Measurements from ENCODE around the gene ARSB. TPM values are rescaled to one million over a fixed set of nuclear protein-coding genes. Genes with fewer than 3 reads are reported as not detected.

Gene ARSB
- total RNA-seq, 1 experiment from 2014 or later: 18.1 TPM

DNA sequence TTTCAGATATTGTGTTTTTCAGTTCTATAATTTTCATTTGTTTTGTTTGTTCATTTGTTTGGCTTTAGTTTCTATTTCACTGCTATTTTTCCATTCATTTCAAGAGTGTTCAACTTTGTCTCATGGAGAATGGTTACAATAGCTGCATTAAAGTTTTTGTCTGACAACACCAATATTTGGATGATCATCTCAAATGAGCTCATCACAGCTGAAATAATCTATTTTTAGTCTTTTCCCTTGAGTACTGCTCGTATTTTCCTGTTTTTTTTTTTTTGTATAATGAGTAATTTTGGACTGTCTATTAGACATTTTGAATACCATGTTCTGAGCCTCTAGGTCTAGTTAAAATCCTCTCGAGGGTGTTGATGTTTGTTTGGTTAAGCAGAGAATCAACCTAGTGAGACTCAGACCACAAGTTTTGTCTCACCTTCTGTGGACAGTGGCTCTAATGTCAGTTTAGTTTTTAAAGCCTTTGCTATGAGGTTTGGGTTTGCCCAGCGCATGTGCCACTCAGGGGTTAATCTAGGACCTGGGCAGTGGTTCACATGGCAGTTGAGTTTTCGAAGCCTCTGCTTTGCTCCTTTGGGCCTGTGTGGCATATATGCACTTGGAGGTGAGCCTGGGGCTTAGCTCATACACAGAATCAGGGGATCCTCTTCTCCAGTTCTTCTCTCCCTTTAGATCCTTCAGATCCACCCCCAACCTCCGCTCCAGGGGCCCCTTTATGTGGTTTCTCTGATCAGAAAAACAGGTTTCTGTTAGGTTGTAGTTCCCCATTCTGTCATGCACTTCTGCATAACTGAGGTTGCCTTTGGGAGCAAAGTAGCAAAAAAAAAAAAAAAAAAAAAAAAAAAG lies 79.8 kb downstream of the ARSB start:
- intact Hi-C loops (cut with micrococcal nuclease; ENCODE audit: unreplicated experiment) (loop anchor here (10.0 kb wide), 1 partner anchor 59 kb away; no protein-coding TSS in a partner anchor), in situ Hi-C loops (cut with HindIII; ENCODE audit: low pct_unique_long_range_greater_than_20kb, low sequenced_read_pairs) (no loop called here)
- BruUV-seq (replicated peaks): no TSS peak
- TF ChIP-seq, protein P1, sequence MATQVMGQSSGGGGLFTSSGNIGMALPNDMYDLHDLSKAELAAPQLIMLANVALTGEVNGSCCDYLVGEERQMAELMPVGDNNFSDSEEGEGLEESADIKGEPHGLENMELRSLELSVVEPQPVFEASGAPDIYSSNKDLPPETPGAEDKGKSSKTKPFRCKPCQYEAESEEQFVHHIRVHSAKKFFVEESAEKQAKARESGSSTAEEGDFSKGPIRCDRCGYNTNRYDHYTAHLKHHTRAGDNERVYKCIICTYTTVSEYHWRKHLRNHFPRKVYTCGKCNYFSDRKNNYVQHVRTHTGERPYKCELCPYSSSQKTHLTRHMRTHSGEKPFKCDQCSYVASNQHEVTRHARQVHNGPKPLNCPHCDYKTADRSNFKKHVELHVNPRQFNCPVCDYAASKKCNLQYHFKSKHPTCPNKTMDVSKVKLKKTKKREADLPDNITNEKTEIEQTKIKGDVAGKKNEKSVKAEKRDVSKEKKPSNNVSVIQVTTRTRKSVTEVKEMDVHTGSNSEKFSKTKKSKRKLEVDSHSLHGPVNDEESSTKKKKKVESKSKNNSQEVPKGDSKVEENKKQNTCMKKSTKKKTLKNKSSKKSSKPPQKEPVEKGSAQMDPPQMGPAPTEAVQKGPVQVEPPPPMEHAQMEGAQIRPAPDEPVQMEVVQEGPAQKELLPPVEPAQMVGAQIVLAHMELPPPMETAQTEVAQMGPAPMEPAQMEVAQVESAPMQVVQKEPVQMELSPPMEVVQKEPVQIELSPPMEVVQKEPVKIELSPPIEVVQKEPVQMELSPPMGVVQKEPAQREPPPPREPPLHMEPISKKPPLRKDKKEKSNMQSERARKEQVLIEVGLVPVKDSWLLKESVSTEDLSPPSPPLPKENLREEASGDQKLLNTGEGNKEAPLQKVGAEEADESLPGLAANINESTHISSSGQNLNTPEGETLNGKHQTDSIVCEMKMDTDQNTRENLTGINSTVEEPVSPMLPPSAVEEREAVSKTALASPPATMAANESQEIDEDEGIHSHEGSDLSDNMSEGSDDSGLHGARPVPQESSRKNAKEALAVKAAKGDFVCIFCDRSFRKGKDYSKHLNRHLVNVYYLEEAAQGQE (IDR thresholded peaks at IDR 0.05; ENCODE audit: insufficient read depth in 1 of 2, low read depth in 2 of 2, low read length in 1 of 2): no peak
- TF ChIP-seq SIN3A (IDR thresholded peaks at IDR 0.05; ENCODE audit: borderline replicate concordance, insufficient read depth, low read depth, low read length) (no peak), POLR2AphosphoS5 (IDR thresholded peaks at IDR 0.05; ENCODE audit: low read depth, low read length) (no peak), TCF7L2 (IDR thresholded peaks at IDR 0.05; ENCODE audit: low read depth, low read length) (no peak)
- TF ChIP-seq, protein P2, sequence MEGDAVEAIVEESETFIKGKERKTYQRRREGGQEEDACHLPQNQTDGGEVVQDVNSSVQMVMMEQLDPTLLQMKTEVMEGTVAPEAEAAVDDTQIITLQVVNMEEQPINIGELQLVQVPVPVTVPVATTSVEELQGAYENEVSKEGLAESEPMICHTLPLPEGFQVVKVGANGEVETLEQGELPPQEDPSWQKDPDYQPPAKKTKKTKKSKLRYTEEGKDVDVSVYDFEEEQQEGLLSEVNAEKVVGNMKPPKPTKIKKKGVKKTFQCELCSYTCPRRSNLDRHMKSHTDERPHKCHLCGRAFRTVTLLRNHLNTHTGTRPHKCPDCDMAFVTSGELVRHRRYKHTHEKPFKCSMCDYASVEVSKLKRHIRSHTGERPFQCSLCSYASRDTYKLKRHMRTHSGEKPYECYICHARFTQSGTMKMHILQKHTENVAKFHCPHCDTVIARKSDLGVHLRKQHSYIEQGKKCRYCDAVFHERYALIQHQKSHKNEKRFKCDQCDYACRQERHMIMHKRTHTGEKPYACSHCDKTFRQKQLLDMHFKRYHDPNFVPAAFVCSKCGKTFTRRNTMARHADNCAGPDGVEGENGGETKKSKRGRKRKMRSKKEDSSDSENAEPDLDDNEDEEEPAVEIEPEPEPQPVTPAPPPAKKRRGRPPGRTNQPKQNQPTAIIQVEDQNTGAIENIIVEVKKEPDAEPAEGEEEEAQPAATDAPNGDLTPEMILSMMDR (IDR thresholded peaks at IDR 0.05): no peak
- DNase-seq (ENCODE audit: low read depth, low spot score) (no peak), ATAC-seq (no peak)
- Histone ChIP-seq H3K4me3 (ENCODE audit: low read depth in 2 of 2, low read length in 2 of 2) (no peak overlapping the region), H3K36me3 (ENCODE audit: control insufficient read depth, insufficient read depth, low read length) (no peaks in the 10 kb centered on the region), H3K27me3 (ENCODE audit: control insufficient read depth, insufficient read depth, low read length) (no peaks in the 10 kb centered on the region), H3K27ac (ENCODE audit: low read length) (no peak overlapping the region), H3K9me3 (ENCODE audit: control insufficient read depth, insufficient read depth, low read depth, low read length) (no peaks in the 10 kb centered on the region), H3K4me1 (ENCODE audit: control insufficient read depth, insufficient read depth, low read length) (no peaks in the 10 kb centered on the region)
- ChIA-PET POLR2A (no interaction called here), CTCF (interaction anchor here (0.7 kb wide), 2 partner anchors 20 to 66 kb away, joined by 5 to 8 read pairs; no protein-coding TSS in a partner anchor)

DNA sequence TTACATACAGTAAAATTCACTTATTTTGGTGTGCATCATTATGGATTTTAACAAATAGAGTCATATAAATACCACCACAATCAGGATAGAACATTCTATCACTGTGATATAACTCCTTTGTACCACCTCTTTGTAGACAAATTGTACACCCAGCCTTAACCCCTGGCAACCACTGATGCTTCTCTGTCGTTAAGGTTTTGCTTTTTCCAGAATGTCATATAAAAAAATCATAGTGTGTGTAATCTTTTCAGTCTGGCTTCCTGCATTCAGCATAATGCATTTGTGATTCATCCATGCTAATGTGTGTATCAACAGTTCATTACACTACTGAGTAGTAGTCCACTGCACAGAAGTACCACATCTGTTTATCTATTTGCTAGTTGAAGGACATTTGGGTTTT lies 81.2 kb downstream of the ARSB start:
- ChIA-PET POLR2A (no interaction called here), CTCF (no interaction called here)
- TF ChIP-seq TCF7L2 (IDR thresholded peaks at IDR 0.05; ENCODE audit: low read depth, low read length): no peak
- no peak for TF ChIP-seq POLR2AphosphoS5 (IDR thresholded peaks at IDR 0.05; ENCODE audit: low read depth, low read length)
- TF ChIP-seq SIN3A (IDR thresholded peaks at IDR 0.05; ENCODE audit: borderline replicate concordance, insufficient read depth, low read depth, low read length): no peak
- TF ChIP-seq, protein P1 (IDR thresholded peaks at IDR 0.05; ENCODE audit: insufficient read depth in 1 of 2, low read depth in 2 of 2, low read length in 1 of 2): no peak
- TF ChIP-seq, protein P2 (IDR thresholded peaks at IDR 0.05): no peak
- in situ Hi-C loops (cut with HindIII; ENCODE audit: low pct_unique_long_range_greater_than_20kb, low sequenced_read_pairs): no loop called here
- intact Hi-C loops (cut with micrococcal nuclease; ENCODE audit: unreplicated experiment): loop anchor here (10.0 kb wide), 1 partner anchor 61 kb away; no protein-coding TSS in a partner anchor
- H3K27ac ChIP-seq (ENCODE audit: low read length): no peak overlapping the region
- no peaks in the 10 kb centered on the region for H3K27me3 ChIP-seq (ENCODE audit: control insufficient read depth, insufficient read depth, low read length)
- no peak overlapping the region for H3K4me3 ChIP-seq (ENCODE audit: low read depth in 2 of 2, low read length in 2 of 2)
- H3K9me3 ChIP-seq (ENCODE audit: control insufficient read depth, insufficient read depth, low read depth, low read length): no peaks in the 10 kb centered on the region; the same call in 1 of the 2 replicates
- BruUV-seq (replicated peaks): no TSS peak
- no peak for ATAC-seq
- no peaks in the 10 kb centered on the region for H3K36me3 ChIP-seq (ENCODE audit: control insufficient read depth, insufficient read depth, low read length)
- H3K4me1 ChIP-seq (ENCODE audit: control insufficient read depth, insufficient read depth, low read length): no peaks in the 10 kb centered on the region
- DNase-seq (ENCODE audit: low read depth, low spot score): no peak
